Measurements from ENCODE around the gene TMEM74B. TPM values are rescaled to one million over a fixed set of nuclear protein-coding genes. Genes with fewer than 3 reads are reported as not detected.
A peak's percentile ranks its signal among the peaks of the same experiment; 100 is the strongest.

The TMEM74B gene
- total and polyA plus RNA-seq, 7 experiments from 2014 or later, result 0.18 to 0.60 (median 0.31) TPM; not detected in 3

GRCh38 chr20:1177680-1178079, 7.1 kb downstream of the TMEM74B start:
- no peaks in the 10 kb centered on the region for H3K27me3 ChIP-seq (ENCODE audit: control insufficient read depth in 2 of 2, insufficient read depth in 2 of 2, low read length in 2 of 2)
- ATAC-seq (no peak), DNase-seq (no peak)
- no peaks in the 10 kb centered on the region for H3K9me3 ChIP-seq (ENCODE audit: control insufficient read depth in 2 of 3, low read length in 3 of 3)
- intact Hi-C loops (cut with micrococcal nuclease), result no loop called here
- POLR2A ChIA-PET, result no interaction called here
- Mint-ChIP-seq H3K4me3 (no peak overlapping the region), H3K27ac (peak overlapping the region in 1 of 9 donors; percentile 47), H3K4me1 (no peaks in the 10 kb centered on the region), H3K27me3 (peaks cover 0 to 5% (median 0%) of the 10 kb centered on the region in 5 donors), H3K36me3 (peaks cover 4 to 27% (median 14%) of the 10 kb centered on the region in 5 donors), H3K9me3 (no peaks in the 10 kb centered on the region)
- CTCF ChIA-PET, result no interaction called here
- peaks cover 0 to 29% (median 0%) of the 10 kb centered on the region in 3 experiments for H3K36me3 ChIP-seq (ENCODE audit: control insufficient read depth in 2 of 3, insufficient read depth in 3 of 3, low read length in 3 of 3)
- H3K4me3 ChIP-seq (ENCODE audit: low read length), result no peak overlapping the region
- H3K27ac ChIP-seq (ENCODE audit: low read depth, low read length), result no peak overlapping the region
- no peaks in the 10 kb centered on the region for H3K4me1 ChIP-seq (ENCODE audit: control insufficient read depth in 2 of 2, insufficient read depth in 2 of 2, low read length in 2 of 2)

GRCh38 chr20:1174787-1175186, 10.0 kb downstream of the TMEM74B start:
- Histone ChIP-seq H3K36me3 (ENCODE audit: control insufficient read depth in 2 of 3, insufficient read depth in 3 of 3, low read length in 3 of 3) (peaks cover 0 to 58% (median 7%) of the 10 kb centered on the region in 3 experiments), H3K9me3 (ENCODE audit: control insufficient read depth in 2 of 3, low read length in 3 of 3) (no peaks in the 10 kb centered on the region), H3K4me1 (ENCODE audit: control insufficient read depth in 2 of 2, insufficient read depth in 2 of 2, low read length in 2 of 2) (no peaks in the 10 kb centered on the region), H3K27me3 (ENCODE audit: control insufficient read depth in 2 of 2, insufficient read depth in 2 of 2, low read length in 2 of 2) (no peaks in the 10 kb centered on the region), H3K4me3 (ENCODE audit: low read length) (no peak overlapping the region), H3K27ac (ENCODE audit: low read depth, low read length) (no peak overlapping the region)
- no peaks in the 10 kb centered on the region for H3K9me3 Mint-ChIP-seq
- no peak overlapping the region for H3K4me3 Mint-ChIP-seq
- peaks cover 0 to 2% (median 0%) of the 10 kb centered on the region in 7 donors for H3K4me1 Mint-ChIP-seq
- ATAC-seq (no peak), DNase-seq (no peak)
- intact Hi-C loops (cut with micrococcal nuclease), result no loop called here
- POLR2A ChIA-PET, result no interaction called here
- H3K27me3 Mint-ChIP-seq, result no peaks in the 10 kb centered on the region
- CTCF ChIA-PET, result no interaction called here
- peaks cover 7 to 51% (median 33%) of the 10 kb centered on the region in 5 donors for H3K36me3 Mint-ChIP-seq
- no peak overlapping the region for H3K27ac Mint-ChIP-seq

DNA sequence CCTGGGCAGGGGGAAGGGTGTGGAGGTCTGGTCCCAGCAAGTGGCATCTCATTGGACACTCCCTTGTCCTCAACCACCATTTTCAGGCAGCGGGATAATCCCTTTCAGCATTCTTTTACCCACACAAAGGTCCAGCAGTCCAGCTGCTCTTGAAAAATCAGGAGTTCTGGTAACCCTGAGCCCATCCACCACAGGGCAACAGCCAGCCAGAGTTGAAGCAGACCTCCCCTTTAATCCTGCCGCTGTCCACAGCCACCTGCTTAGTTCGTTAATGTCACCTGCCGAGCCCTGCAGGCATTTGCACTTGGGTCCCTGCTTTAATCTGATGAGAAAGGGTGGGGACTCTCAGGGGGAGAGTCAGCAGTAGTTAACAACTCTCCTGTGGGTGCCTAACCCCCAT, 11.1 kb downstream of the TMEM74B start:
- H3K27ac ChIP-seq (ENCODE audit: low read depth, low read length), result no peak overlapping the region
- no peaks in the 10 kb centered on the region for H3K4me1 ChIP-seq (ENCODE audit: control insufficient read depth in 2 of 2, insufficient read depth in 2 of 2, low read length in 2 of 2)
- ChIA-PET CTCF (no interaction called here), POLR2A (no interaction called here)
- no peak for ATAC-seq
- no peaks in the 10 kb centered on the region for H3K27me3 ChIP-seq (ENCODE audit: control insufficient read depth in 2 of 2, insufficient read depth in 2 of 2, low read length in 2 of 2)
- H3K4me3 Mint-ChIP-seq, result no peak overlapping the region
- H3K36me3 ChIP-seq (ENCODE audit: control insufficient read depth in 2 of 3, insufficient read depth in 3 of 3, low read length in 3 of 3), result peaks cover 0 to 69% (median 17%) of the 10 kb centered on the region in 3 experiments
- H3K9me3 Mint-ChIP-seq, result no peaks in the 10 kb centered on the region
- intact Hi-C loops (cut with micrococcal nuclease), result no loop called here
- peaks cover 0 to 5% (median 0%) of the 10 kb centered on the region in 7 donors for H3K4me1 Mint-ChIP-seq
- no peak overlapping the region for H3K4me3 ChIP-seq (ENCODE audit: low read length)
- no peak for DNase-seq
- H3K36me3 Mint-ChIP-seq, result peaks cover 14 to 60% (median 41%) of the 10 kb centered on the region in 5 donors
- H3K27me3 Mint-ChIP-seq, result no peaks in the 10 kb centered on the region
- H3K9me3 ChIP-seq (ENCODE audit: control insufficient read depth in 2 of 3, low read length in 3 of 3), result no peaks in the 10 kb centered on the region
- peak overlapping the region in 1 of 9 donors; percentile 52 for H3K27ac Mint-ChIP-seq

DNA sequence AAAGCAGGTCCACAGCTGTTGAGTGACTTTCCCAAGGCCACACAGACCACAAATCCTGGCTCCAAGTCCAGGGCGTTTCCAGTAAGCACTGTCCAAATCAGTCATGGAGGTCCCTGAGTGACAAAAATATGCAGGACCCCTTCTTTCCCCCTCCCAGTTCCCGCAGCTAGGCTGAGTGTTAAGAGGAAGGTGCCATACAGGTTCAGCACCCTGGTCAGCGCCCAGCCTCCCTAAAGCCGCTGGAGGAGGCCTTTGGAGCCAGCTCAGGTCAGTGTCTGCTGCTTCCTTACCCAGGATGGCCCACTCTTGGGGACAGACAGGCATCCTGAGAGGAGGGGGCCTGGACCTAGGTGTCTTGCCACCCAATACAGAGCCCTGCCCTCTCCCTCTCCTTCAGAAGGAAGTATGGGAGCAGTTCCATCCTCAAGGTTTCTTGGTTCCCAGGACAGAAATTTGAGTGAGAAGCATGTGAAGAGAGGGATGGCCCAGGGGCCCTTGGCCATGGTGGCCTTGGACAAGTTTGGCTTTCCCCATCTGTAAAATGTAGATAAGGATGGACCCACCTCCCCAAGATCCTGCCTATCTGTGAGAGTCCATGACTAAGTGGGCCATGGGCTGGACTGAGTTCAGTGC, 13.2 kb downstream of the TMEM74B start:
- ChIA-PET CTCF (no interaction called here), POLR2A (no interaction called here)
- DNase-seq, result peak in 1 of 9 donors; percentile 16
- Histone ChIP-seq H3K36me3 (ENCODE audit: control insufficient read depth in 2 of 3, insufficient read depth in 3 of 3, low read length in 3 of 3) (peaks cover 0 to 88% (median 21%) of the 10 kb centered on the region in 3 experiments), H3K4me3 (ENCODE audit: low read length) (no peak overlapping the region), H3K9me3 (ENCODE audit: control insufficient read depth in 2 of 3, low read length in 3 of 3) (no peaks in the 10 kb centered on the region), H3K27ac (ENCODE audit: low read depth, low read length) (no peak overlapping the region), H3K27me3 (ENCODE audit: control insufficient read depth in 2 of 2, insufficient read depth in 2 of 2, low read length in 2 of 2) (no peaks in the 10 kb centered on the region), H3K4me1 (ENCODE audit: control insufficient read depth in 2 of 2, insufficient read depth in 2 of 2, low read length in 2 of 2) (no peaks in the 10 kb centered on the region)
- peaks cover 25 to 80% (median 59%) of the 10 kb centered on the region in 5 donors for H3K36me3 Mint-ChIP-seq
- no peak overlapping the region for H3K27ac Mint-ChIP-seq
- peaks cover 0 to 5% (median 0%) of the 10 kb centered on the region in 7 donors for H3K4me1 Mint-ChIP-seq
- intact Hi-C loops (cut with micrococcal nuclease), result no loop called here
- no peaks in the 10 kb centered on the region for H3K27me3 Mint-ChIP-seq
- no peaks in the 10 kb centered on the region for H3K9me3 Mint-ChIP-seq
- no peak overlapping the region for H3K4me3 Mint-ChIP-seq
- no peak for ATAC-seq

- DNase-seq (no peak), ATAC-seq (no peak)
- H3K9me3 ChIP-seq (ENCODE audit: control insufficient read depth in 2 of 3, low read length in 3 of 3), result no peaks in the 10 kb centered on the region
- no peaks in the 10 kb centered on the region for H3K27me3 ChIP-seq (ENCODE audit: control insufficient read depth in 2 of 2, insufficient read depth in 2 of 2, low read length in 2 of 2)
- intact Hi-C loops (cut with micrococcal nuclease), result no loop called here
- POLR2A ChIA-PET, result no interaction called here
- H3K9me3 Mint-ChIP-seq, result no peaks in the 10 kb centered on the region
- H3K27ac Mint-ChIP-seq, result no peak overlapping the region
- no peak overlapping the region for H3K4me3 Mint-ChIP-seq
- H3K36me3 ChIP-seq (ENCODE audit: control insufficient read depth in 2 of 3, insufficient read depth in 3 of 3, low read length in 3 of 3), result peaks cover 0 to 96% (median 21%) of the 10 kb centered on the region in 3 experiments
- H3K36me3 Mint-ChIP-seq, result peaks cover 39 to 86% (median 65%) of the 10 kb centered on the region in 5 donors
- H3K27ac ChIP-seq (ENCODE audit: low read depth, low read length), result no peak overlapping the region
- no peaks in the 10 kb centered on the region for H3K4me1 ChIP-seq (ENCODE audit: control insufficient read depth in 2 of 2, insufficient read depth in 2 of 2, low read length in 2 of 2)
- CTCF ChIA-PET, result no interaction called here
- H3K4me1 Mint-ChIP-seq, result peaks cover 0 to 7% (median 0%) of the 10 kb centered on the region in 7 donors
- H3K27me3 Mint-ChIP-seq, result no peaks in the 10 kb centered on the region
- no peak overlapping the region for H3K4me3 ChIP-seq (ENCODE audit: low read length)
Observed at GRCh38 chr20:1169224-1169623, 15.6 kb downstream of the TMEM74B start.

DNA sequence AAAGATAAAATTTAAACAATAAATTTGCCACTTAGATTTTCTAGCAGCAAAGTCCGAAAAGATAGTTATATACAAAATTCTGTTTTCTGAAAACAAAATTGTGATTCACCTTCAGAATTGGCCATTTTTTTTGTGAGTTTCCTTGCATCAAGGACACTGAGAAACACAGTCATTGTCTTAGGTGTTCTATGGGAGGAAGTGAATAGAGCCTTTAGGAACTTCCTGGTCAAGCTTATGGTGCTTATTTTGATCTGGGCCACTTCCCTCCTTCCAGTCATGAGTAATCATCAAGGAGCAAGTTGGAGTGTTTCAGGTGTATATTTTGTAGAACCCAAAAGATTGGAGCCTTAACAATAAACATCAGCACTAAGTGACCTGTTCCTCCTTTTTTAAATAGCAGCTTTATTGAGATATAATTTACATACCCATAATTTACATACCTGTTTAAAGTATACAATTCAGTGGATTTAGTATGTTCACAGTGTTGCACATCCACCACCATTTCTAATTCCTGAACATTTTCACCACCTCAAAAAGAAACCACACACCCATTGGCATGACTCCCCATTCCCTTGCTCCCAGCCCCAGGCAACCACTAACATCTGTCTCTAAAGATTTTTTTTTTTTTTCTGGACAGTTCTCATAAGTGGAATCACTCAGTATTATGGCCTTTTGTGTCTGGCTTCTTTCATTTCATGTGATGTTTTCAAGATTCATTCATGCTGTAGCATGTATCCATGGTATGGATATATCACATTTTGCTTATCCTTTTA, 17.6 kb downstream of the TMEM74B start:
- DNase-seq (no peak), ATAC-seq (no peak)
- Mint-ChIP-seq H3K4me1 (peaks cover 0 to 7% (median 0%) of the 10 kb centered on the region in 7 donors), H3K27me3 (no peaks in the 10 kb centered on the region), H3K4me3 (no peak overlapping the region), H3K27ac (no peak overlapping the region), H3K9me3 (no peaks in the 10 kb centered on the region), H3K36me3 (peaks cover 44 to 84% (median 52%) of the 10 kb centered on the region in 5 donors)
- Histone ChIP-seq H3K27ac (ENCODE audit: low read depth, low read length) (no peak overlapping the region), H3K4me3 (ENCODE audit: low read length) (no peak overlapping the region), H3K36me3 (ENCODE audit: control insufficient read depth in 2 of 3, insufficient read depth in 3 of 3, low read length in 3 of 3) (peaks cover 0 to 92% (median 21%) of the 10 kb centered on the region in 3 experiments), H3K27me3 (ENCODE audit: control insufficient read depth in 2 of 2, insufficient read depth in 2 of 2, low read length in 2 of 2) (no peaks in the 10 kb centered on the region), H3K9me3 (ENCODE audit: control insufficient read depth in 2 of 3, low read length in 3 of 3) (no peaks in the 10 kb centered on the region), H3K4me1 (ENCODE audit: control insufficient read depth in 2 of 2, insufficient read depth in 2 of 2, low read length in 2 of 2) (no peaks in the 10 kb centered on the region)
- POLR2A ChIA-PET, result interaction anchor here (0.8 kb wide), 1 partner anchor 34 kb away, joined by 5 read pairs; no protein-coding TSS in a partner anchor
- intact Hi-C loops (cut with micrococcal nuclease), result no loop called here
- CTCF ChIA-PET, result no interaction called here

Measured in naive thymus-derived CD4-positive, alpha-beta T cell (primary cell).